Mucosa of gallbladder (tissue), 1 donor: ENCODE results near the gene CADM3. TPM values are rescaled to one million over a fixed set of nuclear protein-coding genes. Genes with fewer than 3 reads are reported as not detected.

Experiments used
- DNase-seq: peaks from one replicate; pipeline ENCODE4 v3.0.0-alpha.2; 2020; ENCODE audit warnings: low spot score
- total RNA-seq: library from RNA; stranded (reverse); gene quantifications from one replicate; pipeline ENCODE4 v1.2.1, GENCODE V29; 2021
- donor health status: DM: no; HTN: no; CAD: no.

CADM3 gene
- total RNA-seq, 1 donor from 2014 or later, result 5.2 TPM

- no peak for DNase-seq
Measured at GRCh38 chr1:159206110-159206509, 34.7 kb downstream of the CADM3 start.

GRCh38 chr1:159207080-159207479 is 35.7 kb downstream of the CADM3 start:
- DNase-seq, result no peak

GRCh38 chr1:159207774-159208173 is 36.4 kb downstream of the CADM3 start:
- no peak for DNase-seq

- DNase-seq, result no peak
Measured at GRCh38 chr1:159208175-159208825, 36.9 kb downstream of the CADM3 start.

GRCh38 chr1:159209061-159209460 is 37.6 kb downstream of the CADM3 start:
- DNase-seq, result no peak

- DNase-seq, result no peak
Measured at GRCh38 chr1:159211331-159212136, 40.1 kb downstream of the CADM3 start.

GRCh38 chr1:159212596-159212995 is 41.2 kb downstream of the CADM3 start:
- DNase-seq, result no peak

- DNase-seq, result peak; percentile 36
Measured at GRCh38 chr1:159214149-159214760, 42.8 kb downstream of the CADM3 start.

GRCh38 chr1:159218649-159219636 is 47.5 kb downstream of the CADM3 start:
- no peak for DNase-seq

GRCh38 chr1:159222075-159222865 is 50.9 kb downstream of the CADM3 start:
- DNase-seq, result no peak

GRCh38 chr1:159223004-159223403 is 51.6 kb downstream of the CADM3 start:
- no peak for DNase-seq

GRCh38 chr1:159228554-159228953 is 57.1 kb downstream of the CADM3 start:
- DNase-seq, result no peak

- DNase-seq, result no peak
Measured at GRCh38 chr1:159229260-159229885, 58.0 kb downstream of the CADM3 start.

- DNase-seq, result no peak
Measured at GRCh38 chr1:159229896-159230295, 58.5 kb downstream of the CADM3 start.

- no peak for DNase-seq
Measured at GRCh38 chr1:159239551-159240220, 68.3 kb downstream of the CADM3 start.

GRCh38 chr1:159247266-159247665 is 75.9 kb downstream of the CADM3 start:
- no peak for DNase-seq

GRCh38 chr1:159248311-159248710 is 76.9 kb downstream of the CADM3 start:
- no peak for DNase-seq

- DNase-seq, result no peak
Measured at GRCh38 chr1:159250638-159251216, 79.3 kb downstream of the CADM3 start.
